Measurements from ENCODE around the gene CCDC106.

CCDC106 gene

DNA sequence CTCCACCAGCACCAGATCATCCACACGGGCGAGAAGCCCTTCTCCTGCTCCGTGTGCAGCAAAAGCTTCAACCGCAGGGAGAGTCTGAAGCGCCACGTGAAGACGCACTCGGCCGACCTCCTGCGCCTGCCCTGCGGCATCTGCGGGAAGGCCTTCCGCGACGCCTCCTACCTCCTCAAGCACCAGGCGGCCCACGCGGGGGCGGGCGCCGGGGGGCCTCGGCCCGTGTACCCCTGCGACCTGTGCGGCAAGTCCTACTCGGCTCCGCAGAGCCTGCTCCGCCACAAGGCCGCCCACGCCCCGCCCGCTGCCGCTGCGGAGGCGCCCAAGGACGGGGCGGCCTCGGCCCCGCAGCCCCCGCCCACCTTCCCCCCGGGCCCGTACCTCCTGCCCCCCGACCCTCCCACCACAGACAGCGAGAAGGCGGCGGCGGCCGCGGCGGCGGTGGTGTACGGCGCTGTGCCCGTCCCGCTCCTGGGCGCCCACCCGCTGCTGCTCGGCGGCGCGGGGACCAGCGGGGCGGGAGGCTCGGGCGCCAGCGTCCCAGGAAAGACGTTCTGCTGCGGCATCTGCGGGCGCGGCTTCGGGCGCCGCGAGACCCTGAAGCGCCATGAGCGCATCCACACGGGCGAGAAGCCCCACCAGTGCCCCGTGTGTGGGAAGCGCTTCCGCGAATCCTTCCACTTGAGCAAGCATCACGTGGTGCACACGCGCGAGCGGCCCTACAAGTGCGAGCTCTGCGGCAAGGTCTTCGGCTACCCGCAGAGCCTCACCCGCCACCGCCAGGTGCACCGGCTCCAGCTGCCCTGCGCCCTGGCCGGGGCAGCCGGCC is 33.1 kb upstream of the CCDC106 start:
- no peak for DNase-seq (ENCODE audit: low read depth)

DNA sequence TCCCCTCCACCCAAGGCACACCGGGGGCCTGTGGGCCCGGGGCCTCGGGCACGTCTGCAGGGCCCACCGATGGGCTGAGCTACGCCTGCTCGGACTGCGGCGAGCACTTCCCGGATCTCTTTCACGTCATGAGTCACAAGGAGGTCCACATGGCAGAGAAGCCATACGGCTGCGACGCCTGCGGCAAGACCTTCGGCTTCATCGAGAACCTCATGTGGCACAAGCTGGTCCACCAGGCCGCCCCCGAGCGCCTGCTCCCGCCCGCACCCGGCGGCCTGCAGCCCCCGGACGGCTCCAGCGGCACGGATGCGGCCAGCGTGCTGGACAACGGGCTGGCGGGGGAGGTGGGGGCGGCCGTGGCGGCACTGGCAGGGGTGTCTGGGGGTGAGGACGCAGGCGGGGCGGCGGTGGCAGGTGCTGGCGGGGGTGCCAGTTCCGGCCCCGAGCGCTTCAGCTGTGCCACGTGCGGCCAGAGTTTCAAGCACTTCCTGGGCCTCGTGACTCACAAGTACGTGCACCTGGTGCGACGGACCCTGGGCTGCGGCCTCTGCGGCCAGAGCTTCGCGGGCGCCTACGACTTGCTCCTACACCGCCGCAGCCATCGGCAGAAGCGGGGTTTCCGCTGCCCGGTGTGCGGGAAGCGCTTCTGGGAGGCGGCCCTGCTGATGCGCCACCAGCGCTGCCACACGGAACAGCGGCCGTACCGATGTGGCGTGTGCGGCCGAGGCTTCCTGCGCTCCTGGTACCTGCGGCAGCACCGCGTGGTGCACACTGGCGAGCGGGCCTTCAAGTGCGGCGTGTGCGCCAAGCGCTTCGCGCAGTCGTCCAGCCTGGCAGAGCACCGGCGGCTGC is 32.2 kb upstream of the CCDC106 start:
- DNase-seq (ENCODE audit: low read depth) = no peak

DNA sequence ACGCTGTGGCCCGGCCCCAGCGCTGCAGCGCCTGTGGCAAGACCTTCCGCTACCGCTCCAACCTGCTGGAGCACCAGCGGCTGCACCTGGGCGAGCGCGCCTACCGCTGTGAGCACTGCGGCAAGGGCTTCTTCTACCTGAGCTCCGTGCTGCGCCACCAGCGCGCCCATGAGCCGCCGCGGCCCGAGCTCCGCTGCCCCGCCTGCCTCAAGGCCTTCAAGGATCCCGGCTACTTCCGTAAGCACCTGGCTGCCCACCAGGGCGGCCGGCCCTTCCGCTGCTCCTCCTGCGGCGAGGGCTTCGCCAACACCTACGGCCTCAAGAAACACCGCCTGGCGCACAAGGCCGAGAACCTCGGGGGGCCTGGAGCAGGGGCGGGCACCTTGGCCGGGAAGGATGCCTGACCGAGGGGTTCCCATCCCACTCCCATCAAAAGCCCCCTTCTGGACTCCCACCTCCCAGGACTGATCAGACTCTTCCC is 31.6 kb upstream of the CCDC106 start:
- no peak for DNase-seq (ENCODE audit: low read depth)

DNA sequence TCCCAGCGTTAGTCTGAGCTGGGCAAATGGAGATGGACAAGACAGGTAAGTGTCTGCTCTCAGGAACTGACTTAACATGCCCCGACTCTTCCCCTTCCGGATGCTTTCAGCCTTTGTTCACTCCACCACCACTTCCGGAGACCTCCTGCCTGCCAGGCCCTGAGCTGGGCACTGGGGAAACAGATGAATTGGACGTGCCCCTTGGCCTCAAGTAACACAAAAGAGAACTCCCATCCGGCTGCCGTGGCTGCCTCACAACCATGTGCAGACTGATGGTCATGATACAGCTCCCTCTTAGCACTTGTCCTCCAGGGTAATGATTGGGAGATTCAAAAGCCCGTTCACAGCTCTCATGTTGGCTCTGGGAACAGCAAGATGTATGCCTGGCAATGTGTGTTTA is 30.6 kb upstream of the CCDC106 start:
- DNase-seq (ENCODE audit: low read depth) = no peak

DNA sequence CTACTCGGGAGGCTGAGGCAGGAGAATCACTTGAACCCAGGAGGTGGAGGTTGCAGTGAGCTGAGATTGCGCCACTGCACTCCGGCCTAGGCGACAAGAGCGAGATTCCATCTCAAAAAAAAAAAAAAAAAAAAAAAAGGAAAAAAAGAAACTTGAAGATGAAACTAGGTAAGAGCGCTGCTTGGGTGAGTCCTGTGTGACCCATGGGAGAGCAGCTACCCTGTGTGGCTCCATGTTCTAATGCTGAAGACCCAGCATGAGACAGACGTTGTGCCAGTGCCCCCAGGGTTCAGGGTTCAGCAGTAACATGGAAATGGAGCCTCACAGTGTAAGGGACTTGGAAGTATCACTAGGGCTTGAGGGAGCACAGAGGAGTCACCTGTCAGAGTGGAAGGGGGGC is 29.6 kb upstream of the CCDC106 start:
- no peak for DNase-seq (ENCODE audit: low read depth)

DNA sequence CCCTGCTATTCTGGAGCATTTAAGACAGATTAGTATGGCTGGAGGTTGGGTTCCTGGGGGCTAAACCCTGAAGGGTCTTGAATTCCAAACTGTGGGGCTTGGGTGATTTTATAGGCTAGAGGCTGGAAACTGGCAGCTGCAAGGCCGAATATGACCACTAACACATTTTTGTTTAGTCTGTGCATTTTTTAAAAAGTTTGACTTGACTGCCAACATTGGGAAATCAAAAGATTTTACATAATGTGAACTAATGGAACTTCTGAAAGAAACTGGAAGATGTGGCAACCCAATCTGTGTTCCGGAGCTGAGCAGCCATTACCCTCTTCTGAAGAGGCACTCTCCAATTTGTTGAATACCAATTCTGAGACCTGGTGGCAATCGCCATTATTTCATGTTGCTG is 28.7 kb upstream of the CCDC106 start:
- DNase-seq (ENCODE audit: low read depth) = no peak

DNA sequence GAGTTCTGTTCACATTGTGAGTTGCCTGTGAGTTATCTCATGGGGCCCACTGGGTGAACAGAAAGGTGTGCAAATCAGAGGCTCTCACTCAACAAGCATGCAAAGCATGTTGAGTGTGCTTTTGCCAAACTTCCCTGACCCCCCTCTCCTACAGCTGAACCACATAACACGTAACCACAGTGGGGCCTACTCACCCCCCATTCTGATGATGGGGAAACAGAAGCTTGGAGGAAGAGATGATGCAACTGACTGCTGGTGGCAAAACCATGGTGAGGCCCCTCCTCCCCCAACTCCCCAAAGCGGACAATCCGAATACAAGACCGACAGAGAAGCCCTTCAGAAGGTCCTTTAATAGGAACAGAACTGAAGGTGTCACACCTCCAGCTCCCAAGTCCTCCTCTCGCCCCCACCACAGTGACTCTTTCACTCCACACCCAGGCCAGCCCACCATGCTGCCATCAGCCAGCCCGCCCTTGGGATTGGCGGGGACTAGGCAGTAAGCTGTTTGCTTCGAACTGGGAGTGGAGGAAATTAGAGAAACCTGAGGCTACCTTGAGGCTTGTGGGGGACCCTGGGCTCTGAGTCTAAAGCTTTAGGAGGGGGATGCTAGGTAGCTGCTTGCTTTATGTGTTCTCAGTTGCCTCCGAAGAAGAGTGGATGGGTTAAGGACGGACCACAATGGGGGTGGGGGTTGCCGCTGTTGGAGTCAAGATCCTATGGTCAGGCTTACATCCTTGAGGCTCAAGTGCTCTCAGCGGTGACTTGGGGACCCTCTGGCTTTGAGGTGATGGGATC is 27.4 kb upstream of the CCDC106 start:
- no peak for DNase-seq (ENCODE audit: low read depth)

DNA sequence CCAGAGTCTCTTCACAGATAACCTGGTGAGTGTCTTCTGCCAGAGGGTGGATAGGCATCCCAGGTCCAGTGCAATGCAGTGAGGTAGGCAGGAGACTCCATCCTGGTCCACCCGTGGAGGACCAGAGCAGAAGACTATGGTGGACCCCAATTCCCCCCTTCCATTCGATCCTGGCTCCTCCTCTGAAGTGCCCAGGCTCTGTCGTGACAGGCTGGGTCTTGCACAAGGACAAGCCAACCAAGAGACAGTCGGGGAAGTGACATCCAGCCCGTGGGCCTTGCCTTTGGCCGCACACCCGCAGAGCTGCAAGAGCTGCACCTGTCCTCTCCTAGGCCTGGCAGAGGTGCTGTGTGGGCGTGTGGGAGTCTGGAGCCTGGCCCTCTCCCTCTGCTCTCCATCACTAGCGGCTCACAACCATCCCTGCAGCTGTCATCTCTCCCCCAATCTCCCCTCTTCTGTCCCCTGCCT is 26.8 kb upstream of the CCDC106 start:
- DNase-seq (ENCODE audit: low read depth) = no peak

DNA sequence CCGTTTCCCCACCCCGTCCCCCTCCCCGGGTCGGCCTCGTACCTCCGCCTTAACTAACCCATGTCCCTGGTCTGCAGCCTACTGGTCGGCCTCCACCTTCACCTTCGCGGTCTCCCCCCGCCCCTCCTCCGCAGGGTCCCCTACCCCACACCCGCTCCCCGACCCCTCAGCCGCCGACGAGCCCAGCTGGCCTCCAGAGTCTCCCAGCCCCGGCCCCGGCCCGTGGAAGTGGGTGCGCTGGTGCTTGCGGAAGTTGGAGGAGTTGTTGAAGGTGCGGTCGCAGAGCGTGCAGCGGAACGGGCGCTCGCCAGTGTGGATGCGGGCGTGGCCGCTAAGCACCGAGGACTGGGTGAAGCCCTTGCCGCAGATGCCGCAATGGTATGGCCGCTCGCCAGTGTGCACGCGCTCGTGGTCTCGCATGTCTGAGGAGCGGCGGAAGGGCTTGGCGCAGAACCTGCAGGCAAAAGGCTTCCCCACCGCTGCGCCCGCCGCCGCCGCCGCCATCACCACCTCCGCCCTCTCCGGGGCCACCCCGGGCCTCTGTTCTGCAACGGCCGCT is 26.3 kb upstream of the CCDC106 start:
- DNase-seq (ENCODE audit: low read depth) = no peak

DNA sequence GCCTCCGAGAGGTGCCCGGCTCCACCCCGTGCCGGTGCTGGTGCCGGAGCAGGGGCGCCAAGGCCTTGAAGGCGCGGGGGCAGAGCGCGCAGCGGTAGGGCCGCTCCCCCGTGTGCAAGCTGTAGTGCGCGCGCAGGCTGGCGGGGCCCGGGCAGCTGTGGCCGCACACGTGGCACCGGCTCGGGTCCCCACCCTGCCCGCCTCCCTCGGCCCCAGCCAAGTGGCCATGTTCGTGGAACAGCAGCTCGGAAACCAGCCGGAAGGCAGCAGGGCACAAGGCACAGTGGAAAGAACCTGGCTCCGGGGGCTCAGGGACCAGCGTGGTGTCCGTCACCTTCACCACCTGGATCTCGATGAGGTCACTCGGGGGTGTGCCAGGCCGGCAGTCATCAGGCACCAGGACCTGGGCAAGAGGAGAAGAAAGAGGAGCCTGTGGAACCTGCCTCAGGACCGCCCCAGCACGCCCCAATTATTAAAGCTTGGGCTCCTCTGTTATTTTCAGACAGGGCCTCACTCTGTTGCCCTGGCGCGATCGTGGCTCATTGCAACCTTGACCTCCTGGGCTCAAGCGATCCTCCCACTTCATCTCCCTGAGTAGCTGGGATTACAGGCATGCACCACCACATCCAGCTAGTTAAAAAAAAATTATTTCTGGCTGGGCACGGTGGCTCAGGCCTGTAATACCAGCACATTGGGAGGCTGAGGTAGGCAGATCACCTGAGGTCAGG is 25.6 kb upstream of the CCDC106 start:
- DNase-seq (ENCODE audit: low read depth) = no peak

DNA sequence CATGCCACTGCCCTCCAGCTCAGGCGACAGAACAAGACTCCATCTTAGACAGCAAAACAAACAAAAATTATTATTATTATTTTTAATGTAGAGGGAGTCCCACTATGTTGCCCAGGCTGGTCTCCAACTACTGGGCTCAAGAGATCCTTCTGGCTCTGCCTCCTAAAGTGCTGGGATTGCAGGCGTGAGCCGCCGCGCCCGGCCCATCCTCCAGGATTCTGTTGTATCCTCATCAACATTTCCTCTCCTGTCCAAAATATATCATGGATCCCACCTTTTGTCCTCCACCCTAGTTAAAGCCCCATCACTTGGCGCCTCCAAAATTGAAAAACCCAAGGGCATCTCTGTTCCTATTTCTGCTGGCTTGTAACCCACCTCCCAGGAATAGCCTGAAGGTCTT is 24.9 kb upstream of the CCDC106 start:
- no peak for DNase-seq (ENCODE audit: low read depth)

DNA sequence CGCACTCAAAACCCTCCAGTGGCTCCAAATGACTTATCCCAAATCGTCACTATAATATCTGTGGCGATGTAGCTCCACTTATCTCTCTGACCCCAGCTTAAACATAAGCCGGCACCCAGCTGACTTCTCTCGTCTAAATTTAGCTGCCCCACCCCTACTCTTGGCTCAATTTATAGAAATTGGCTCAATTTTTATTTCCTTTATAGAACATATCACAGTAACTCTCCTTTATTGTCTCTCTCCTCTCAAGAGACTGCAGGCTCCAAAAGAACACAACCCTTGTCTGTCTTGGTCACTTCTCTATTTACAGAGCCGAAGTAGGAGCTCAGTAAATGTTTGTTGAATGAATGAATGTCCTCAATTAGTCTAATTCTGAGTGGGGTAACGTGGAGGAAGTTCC is 24.5 kb upstream of the CCDC106 start:
- no peak for DNase-seq (ENCODE audit: low read depth)

DNA sequence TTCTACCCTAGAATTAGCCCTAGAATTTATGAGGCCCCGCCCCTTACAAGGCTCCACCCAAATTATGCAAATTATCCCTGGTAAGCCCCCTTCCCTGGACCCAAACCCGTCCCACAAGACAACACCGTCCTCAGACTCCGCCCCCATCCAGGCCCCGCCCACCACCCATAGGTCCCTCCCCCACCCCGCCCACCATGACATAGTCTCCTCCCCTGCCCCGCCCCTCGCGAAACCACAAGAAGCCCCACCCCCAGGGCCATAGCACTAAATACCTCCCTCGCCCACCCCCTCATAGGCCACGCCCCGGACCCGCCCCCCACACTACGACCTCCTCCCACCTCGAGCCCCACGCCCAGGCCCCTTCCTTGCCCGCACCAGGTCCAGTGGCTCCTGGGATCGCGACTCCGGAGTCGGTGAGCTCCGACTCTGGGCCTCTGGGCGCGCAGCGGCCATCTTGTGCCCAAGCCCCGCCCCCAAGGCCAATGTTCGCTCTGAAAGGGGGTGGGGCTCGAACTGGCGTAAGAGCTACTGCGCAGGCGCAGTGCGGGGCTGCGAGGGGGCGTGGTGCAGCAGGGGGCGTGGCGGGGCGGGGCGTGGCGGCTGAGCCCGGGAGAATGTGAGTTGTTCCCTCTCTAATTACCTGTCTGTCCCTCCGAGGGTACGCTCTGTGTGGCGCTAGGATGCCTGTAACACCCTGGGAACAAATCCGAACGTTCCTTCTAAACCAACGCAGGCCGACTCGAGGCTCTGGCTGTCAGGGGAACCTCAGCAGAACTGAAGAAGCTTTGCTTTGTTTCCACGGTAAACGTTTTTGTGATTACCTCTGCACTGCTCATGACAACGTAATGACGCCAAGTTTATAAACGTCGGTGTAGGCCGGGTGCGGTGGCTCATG is 23.7 kb upstream of the CCDC106 start, which contains the start of gene ZNF784:
Gene ZNF784 (minus strand): TSS at position 458 of the 895 bp plus-strand sequence. CDS start 5 bp downstream, at position 453.
- peak; percentile 90 for DNase-seq (ENCODE audit: low read depth)

DNA sequence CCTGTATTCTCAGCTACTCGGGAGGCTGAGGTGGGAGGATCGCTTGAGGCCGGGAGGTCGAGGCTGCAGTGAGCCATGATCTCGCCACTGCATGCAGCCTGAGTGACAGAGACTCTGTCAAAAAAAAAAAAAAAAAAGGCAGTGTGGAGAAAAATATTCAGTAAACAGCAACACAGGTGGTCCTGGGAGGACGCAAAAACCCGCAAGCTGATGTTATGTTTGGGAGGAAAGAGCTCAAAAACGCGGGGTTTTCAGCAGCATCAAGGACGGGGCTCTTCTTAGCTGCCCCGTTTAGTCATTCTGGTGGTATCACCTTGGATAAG is 23.0 kb upstream of the CCDC106 start:
- DNase-seq (ENCODE audit: low read depth) = no peak

DNA sequence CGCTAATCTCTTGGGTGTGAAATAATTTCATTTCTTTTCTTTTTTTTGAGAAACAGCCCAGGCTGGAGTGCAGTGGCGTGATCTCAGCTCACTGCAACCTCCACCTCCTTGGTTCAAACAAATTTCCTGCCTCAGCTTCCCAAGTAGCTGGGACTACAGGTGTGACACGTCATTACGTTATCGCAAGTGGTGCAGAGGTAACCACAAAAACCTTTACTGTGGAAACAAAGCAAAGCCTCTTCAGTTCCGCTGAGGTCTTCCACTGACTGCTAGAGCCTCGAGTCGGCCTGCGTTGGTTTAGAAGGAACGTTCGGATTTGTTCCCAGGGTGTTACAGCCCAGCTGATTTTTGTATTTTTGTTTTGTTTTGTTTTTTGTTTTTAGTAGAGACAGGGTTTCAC is 21.7 kb upstream of the CCDC106 start:
- DNase-seq (ENCODE audit: low read depth) = peak; percentile 60

DNA sequence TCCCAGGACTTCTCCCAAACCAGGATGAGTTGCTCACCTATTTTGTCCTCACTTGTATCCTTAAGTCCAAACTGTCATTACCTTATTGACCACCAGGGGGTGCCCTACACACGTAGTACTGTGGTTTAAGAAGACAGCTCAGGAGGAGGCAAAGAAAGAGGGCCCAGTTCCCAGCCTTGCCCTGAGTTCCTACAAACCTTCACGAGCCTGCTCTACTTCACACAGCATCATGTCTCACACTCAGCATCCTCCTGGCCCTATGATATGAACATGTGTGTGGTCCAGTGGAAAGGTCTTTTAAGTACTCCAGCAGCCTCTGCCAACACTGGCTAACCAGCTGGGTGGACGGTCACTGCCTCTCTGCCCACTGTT is 15.6 kb upstream of the CCDC106 start:
- peak; percentile 83 for DNase-seq (ENCODE audit: low read depth)

DNA sequence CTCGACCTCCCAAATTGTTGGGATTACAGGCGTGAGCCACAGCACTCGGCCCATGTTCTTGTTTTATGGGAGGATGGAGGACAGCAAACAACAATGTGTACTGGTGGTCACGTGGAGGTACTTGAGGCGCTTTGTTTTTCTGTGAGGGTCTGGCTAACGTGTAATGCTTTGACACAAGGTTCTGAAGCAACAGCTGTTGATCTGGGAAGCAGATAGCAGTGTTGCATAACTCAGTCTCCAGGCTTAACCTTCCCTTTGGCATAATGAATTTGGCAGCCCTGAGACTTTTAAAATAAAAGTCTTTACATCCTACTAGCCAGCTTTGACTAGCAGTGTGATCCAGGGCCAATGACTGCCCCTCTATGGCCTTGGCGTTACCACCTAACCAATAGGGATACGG is 14.2 kb upstream of the CCDC106 start:
- no peak for DNase-seq (ENCODE audit: low read depth)

DNA sequence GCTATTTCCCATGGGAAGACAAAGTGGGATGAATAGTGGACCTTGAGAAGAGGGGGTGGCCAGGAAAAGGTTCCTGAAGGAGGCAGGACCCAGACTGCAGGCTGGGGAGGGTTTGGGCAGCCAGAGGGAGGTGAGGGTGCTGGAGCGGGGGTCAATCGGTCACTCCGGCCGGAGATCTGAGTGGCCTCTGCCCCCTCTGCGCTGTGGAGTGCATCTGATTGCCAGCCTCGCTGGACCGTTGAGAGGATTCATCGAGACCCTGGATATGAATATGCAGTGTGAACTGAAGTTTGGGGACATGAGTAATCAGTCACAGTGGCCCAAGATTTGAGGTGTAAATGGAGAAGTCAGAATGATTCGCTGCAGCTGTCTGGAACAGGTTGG is 12.7 kb upstream of the CCDC106 start:
- DNase-seq (ENCODE audit: low read depth) = no peak

DNA sequence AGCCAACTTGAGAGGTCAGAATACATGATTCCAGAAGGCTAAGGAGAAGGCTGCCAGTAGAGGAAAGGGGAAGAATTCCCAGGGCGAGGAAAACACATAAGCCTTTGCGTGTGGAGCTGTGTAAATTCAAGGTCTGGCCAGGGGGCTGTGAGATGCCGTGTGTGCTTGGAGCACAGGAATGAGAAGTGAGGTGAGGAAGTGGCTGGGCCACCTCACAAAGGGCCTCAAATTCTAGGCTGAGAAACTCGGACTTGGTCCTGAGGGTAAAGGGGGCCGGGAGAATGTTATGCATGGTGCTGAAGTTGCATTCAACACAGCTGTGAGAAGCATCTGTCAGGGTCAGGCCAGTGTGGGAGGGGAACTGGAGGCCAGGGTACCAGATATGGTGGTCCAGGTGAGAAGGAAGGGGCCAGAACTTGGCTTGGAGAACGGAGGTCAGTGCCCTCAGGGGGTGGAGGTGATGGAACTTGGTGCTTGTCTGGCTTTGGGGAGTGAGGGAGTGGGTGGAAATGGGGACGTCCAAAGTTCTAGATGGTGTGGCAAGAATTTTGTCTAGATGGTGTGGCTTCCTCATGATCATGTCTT is 12.1 kb upstream of the CCDC106 start:
- DNase-seq (ENCODE audit: low read depth) = no peak

DNA sequence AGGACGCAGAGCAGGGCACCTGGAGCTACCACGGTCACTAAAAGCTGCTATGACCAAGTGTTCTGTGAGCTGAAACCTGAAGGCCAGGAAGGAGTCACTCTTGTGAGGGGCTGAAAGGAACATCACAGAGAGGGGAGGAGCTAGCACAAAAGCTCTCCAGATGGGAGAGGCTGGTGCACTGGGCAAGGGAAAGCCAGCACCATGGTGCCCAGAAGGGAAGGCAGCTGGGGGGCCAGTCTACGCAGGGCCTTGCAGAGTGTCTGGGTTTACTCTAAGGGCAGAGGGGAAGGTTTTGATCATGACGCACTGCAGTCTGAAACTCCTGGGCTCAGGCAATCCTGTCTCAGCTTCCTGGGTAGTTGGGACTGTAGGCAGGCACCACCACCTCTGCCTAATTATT is 11.3 kb upstream of the CCDC106 start:
- no peak for DNase-seq (ENCODE audit: low read depth)

Data from activated T-cell treated with anti-CD3 and anti-CD28 coated beads for 24 hours (primary cell).